GM23338 (cell line): ENCODE results near the gene COX6B1. TPM values are rescaled to one million over a fixed set of nuclear protein-coding genes. Genes with fewer than 3 reads are reported as not detected.

ENCODE experiments used
- ATAC-seq: fragments of 200-7000 bp; cut with Tn5 transposase; 3 replicates; pipeline ENCODE4 v1.9.1; 2020
- DNase-seq: peaks from one replicate; pipeline ENCODE4 v3.0.0-alpha.2; 2015; ENCODE audit warnings: low spot score
- H2AFZ ChIP-seq: fragments of 200-600 bp; sonication (generic); 2 replicates; pipeline ENCODE4 v1.8.0; 2016; ENCODE audit warnings: antibody characterized with exemption, mild to moderate bottlenecking, moderate library complexity
- H3F3A ChIP-seq: fragments of 200-600 bp; sonication (generic); replicated peaks from 2 replicates; pipeline ENCODE4 v1.8.0; 2017; ENCODE audit warnings: antibody characterized with exemption, mixed run types, low read depth
- H3K27ac ChIP-seq: fragments of 200-600 bp; sonication (generic); 2 replicates; pipeline ENCODE4 v1.6.1; 2016; ENCODE audit warnings: low read depth
- H3K27me3 ChIP-seq: fragments of 200-600 bp; sonication (generic); 2 replicates; pipeline ENCODE4 v1.8.0; 2016; ENCODE audit warnings: mild to moderate bottlenecking, mixed run types, moderate library complexity; ENCODE audit not compliant: insufficient read depth
- H3K36me3 ChIP-seq: fragments of 200-600 bp; sonication (generic); 2 replicates; pipeline ENCODE4 v1.8.0; 2016; ENCODE audit warnings: mild to moderate bottlenecking; ENCODE audit not compliant: insufficient read depth
- H3K4me1 ChIP-seq: fragments of 200-600 bp; sonication (generic); 2 replicates; pipeline ENCODE4 v1.8.0; 2016; ENCODE audit warnings: mild to moderate bottlenecking, moderate library complexity; ENCODE audit not compliant: insufficient read depth
- H3K4me2 ChIP-seq: fragments of 200-600 bp; sonication (generic); 2 replicates; pipeline ENCODE4 v1.7.1; 2017; ENCODE audit warnings: mixed run types
- H3K4me3 ChIP-seq: fragments of 200-600 bp; sonication (generic); 2 replicates; pipeline ENCODE4 v1.6.1; 2016; ENCODE audit warnings: mixed run types
- H3K79me2 ChIP-seq: fragments of 200-600 bp; sonication (generic); replicated peaks from 2 replicates; pipeline ENCODE4 v1.8.0; 2017; ENCODE audit warnings: mild to moderate bottlenecking; ENCODE audit not compliant: insufficient read depth
- H3K9me2 ChIP-seq: fragments of 200-600 bp; sonication (generic); 2 replicates; pipeline ENCODE4 v1.8.0; 2017; ENCODE audit not compliant: insufficient read depth
- H4K20me1 ChIP-seq: fragments of 200-600 bp; sonication (generic); replicated peaks from 2 replicates; pipeline ENCODE4 v1.8.0; 2017; ENCODE audit warnings: mild to moderate bottlenecking; ENCODE audit not compliant: insufficient read depth
- H3K27ac Mint-ChIP-seq: 2 replicates; pipeline ENCODE4 v1.8.0; 2020; ENCODE audit warnings: inconsistent platforms, mild to moderate bottlenecking, moderate library complexity, mixed read lengths
- H3K27me3 Mint-ChIP-seq: 3 replicates; pipeline ENCODE4 v1.8.0; 2022; ENCODE audit warnings: low read depth, mild to moderate bottlenecking, moderate library complexity, mixed read lengths, inconsistent platforms; ENCODE audit not compliant: insufficient read depth, poor library complexity
- H3K36me3 Mint-ChIP-seq: 3 replicates; pipeline ENCODE4 v1.8.0; 2021; ENCODE audit warnings: low read depth, mild to moderate bottlenecking, inconsistent platforms, moderate library complexity, mixed read lengths
- H3K4me1 Mint-ChIP-seq: 3 replicates; pipeline ENCODE4 v1.8.0; 2020; ENCODE audit warnings: mild to moderate bottlenecking, inconsistent platforms, mixed read lengths
- H3K4me3 Mint-ChIP-seq: 3 replicates; pipeline ENCODE4 v1.8.0; 2021; ENCODE audit warnings: moderate library complexity, mild to moderate bottlenecking, inconsistent platforms, mixed read lengths
- H3K9me3 Mint-ChIP-seq: 3 replicates; pipeline ENCODE4 v1.8.0; 2020; ENCODE audit warnings: moderate library complexity, mild to moderate bottlenecking, inconsistent platforms, mixed read lengths
- CREB1 ChIP-seq: fragments of 250-450 bp; sonication (Bioruptor Pico); IDR thresholded peaks from 2 replicates; pipeline ENCODE4 v1.5.0; 2020; ENCODE audit warnings: low read depth, mild to moderate bottlenecking, moderate library complexity
- EZH2 ChIP-seq: fragments of 200-600 bp; sonication (generic); IDR thresholded peaks from one replicate; pipeline ENCODE4 v1.8.0; 2017; ENCODE audit warnings: antibody characterized with exemption, mild to moderate bottlenecking, low read depth; ENCODE audit not compliant: unreplicated experiment
- EZH2phosphoT487 ChIP-seq: fragments of 200-600 bp; sonication (generic); IDR thresholded peaks from one replicate; pipeline ENCODE4 v1.8.1; 2018; ENCODE audit warnings: antibody characterized with exemption; ENCODE audit not compliant: unreplicated experiment
- JUNB ChIP-seq: IDR thresholded peaks from one replicate; pipeline ENCODE4 v1.6.1; 2016; ENCODE audit warnings: antibody characterized with exemption; ENCODE audit not compliant: unreplicated experiment
- NANOG ChIP-seq: IDR thresholded peaks from 2 replicates; pipeline ENCODE4 v1.6.1; 2016; ENCODE audit warnings: antibody characterized with exemption, borderline replicate concordance
- POLR2AphosphoS5 ChIP-seq: IDR thresholded peaks from 2 replicates; pipeline ENCODE4 v1.6.1; 2016; ENCODE audit warnings: antibody characterized with exemption, low read depth
- STAT1 ChIP-seq: IDR thresholded peaks from one replicate; pipeline ENCODE4 v1.6.1; 2016; ENCODE audit warnings: antibody characterized with exemption; ENCODE audit not compliant: unreplicated experiment
- ZNF114 ChIP-seq: fragments of 250-450 bp; sonication (Bioruptor Pico); IDR thresholded peaks from 2 replicates; pipeline ENCODE4 v1.5.0; 2020; ENCODE audit warnings: mild to moderate bottlenecking, moderate library complexity
- ZNF331 ChIP-seq: fragments of 250-450 bp; sonication (Bioruptor Pico); IDR thresholded peaks from 2 replicates; pipeline ENCODE4 v1.5.0; 2020; ENCODE audit warnings: low read depth, mild to moderate bottlenecking, moderate library complexity
- polyA plus RNA-seq: library from polyadenylated mRNA; unstranded; fragments of >200 nt; fragmentation: Nextera tagmentation; extraction: Ambion mirVana; gene quantifications from 2 replicates; pipeline ENCODE4 v1.2.1, GENCODE V29; 2016
- total RNA-seq: library from RNA; depleted of rRNA; stranded (reverse); fragments of >200 nt; shearing (Covaris generic); gene quantifications from 2 replicates; pipeline ENCODE4 v1.2.3, GENCODE V29; 2014
- TF ChIP-seq, protein P1 (sequence below): fragments of 250-450 bp; sonication (Bioruptor Pico); IDR thresholded peaks from 2 replicates; pipeline ENCODE4 v1.5.0; 2020; ENCODE audit warnings: mild to moderate bottlenecking, moderate library complexity
- TF ChIP-seq, protein P2 (sequence below), 2 experiments: fragments of 200-600 bp in 1 of 2; sonication (generic) in 1 of 2; conservative IDR thresholded peaks; 2 replicates each; pipeline versions ENCODE4 v1.5.1 to v1.6.1; 2016 to 2017; ENCODE audit warnings: antibody characterized with exemption in 2 of 2, low read depth in 2 of 2, mild to moderate bottlenecking in 2 of 2, moderate library complexity in 1 of 2
- TF ChIP-seq, protein P3 (sequence below): IDR thresholded peaks from one replicate; pipeline ENCODE4 v1.6.1; 2018; ENCODE audit warnings: antibody characterized with exemption; ENCODE audit not compliant: unreplicated experiment
- TF ChIP-seq, protein P4 (sequence below): IDR thresholded peaks from 2 replicates; pipeline ENCODE4 v1.6.1; 2016; ENCODE audit warnings: antibody characterized with exemption

Gene COX6B1
- total and polyA plus RNA-seq, 2 experiments from 2014 or later: 564 to 1,532 TPM

DNA sequence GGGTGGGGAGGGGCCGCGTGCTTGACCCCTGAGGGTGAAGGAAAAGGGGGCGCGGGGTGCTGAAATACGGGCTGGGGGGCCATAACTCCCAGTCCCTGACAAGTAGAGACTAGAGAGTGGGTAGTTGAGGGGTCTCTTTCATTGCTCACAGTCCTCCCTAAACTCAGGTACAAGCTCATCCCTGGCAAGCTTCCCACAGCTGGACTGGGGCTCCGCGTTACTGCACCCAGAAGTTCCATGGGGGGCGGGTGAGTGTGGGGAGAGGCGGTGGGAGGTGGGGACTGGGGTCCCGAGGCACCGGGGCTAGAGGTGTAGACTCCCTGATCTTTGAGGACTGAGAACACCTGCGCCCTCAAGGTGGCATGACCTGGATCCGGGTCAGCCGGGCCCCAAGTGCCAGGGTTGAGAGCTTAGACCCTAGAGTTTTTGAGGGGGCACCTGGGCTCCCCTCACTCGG lies 5.3 kb upstream of the COX6B1 start:
- peaks cover 37% of the 10 kb centered on the region for H3K4me1 Mint-ChIP-seq
- peak overlapping the region; percentile 96; the same call in 1 of the 2 replicates for H2AFZ ChIP-seq

More for the DNA sequence above, 5.3 kb upstream of the COX6B1 start:
- peak overlapping the region; percentile 78 for H3K4me3 ChIP-seq
- H3K4me2 ChIP-seq: peak overlapping the region; percentile 95
- H3K4me1 ChIP-seq: peaks cover 29% of the 10 kb centered on the region
- TF ChIP-seq, protein P1, sequence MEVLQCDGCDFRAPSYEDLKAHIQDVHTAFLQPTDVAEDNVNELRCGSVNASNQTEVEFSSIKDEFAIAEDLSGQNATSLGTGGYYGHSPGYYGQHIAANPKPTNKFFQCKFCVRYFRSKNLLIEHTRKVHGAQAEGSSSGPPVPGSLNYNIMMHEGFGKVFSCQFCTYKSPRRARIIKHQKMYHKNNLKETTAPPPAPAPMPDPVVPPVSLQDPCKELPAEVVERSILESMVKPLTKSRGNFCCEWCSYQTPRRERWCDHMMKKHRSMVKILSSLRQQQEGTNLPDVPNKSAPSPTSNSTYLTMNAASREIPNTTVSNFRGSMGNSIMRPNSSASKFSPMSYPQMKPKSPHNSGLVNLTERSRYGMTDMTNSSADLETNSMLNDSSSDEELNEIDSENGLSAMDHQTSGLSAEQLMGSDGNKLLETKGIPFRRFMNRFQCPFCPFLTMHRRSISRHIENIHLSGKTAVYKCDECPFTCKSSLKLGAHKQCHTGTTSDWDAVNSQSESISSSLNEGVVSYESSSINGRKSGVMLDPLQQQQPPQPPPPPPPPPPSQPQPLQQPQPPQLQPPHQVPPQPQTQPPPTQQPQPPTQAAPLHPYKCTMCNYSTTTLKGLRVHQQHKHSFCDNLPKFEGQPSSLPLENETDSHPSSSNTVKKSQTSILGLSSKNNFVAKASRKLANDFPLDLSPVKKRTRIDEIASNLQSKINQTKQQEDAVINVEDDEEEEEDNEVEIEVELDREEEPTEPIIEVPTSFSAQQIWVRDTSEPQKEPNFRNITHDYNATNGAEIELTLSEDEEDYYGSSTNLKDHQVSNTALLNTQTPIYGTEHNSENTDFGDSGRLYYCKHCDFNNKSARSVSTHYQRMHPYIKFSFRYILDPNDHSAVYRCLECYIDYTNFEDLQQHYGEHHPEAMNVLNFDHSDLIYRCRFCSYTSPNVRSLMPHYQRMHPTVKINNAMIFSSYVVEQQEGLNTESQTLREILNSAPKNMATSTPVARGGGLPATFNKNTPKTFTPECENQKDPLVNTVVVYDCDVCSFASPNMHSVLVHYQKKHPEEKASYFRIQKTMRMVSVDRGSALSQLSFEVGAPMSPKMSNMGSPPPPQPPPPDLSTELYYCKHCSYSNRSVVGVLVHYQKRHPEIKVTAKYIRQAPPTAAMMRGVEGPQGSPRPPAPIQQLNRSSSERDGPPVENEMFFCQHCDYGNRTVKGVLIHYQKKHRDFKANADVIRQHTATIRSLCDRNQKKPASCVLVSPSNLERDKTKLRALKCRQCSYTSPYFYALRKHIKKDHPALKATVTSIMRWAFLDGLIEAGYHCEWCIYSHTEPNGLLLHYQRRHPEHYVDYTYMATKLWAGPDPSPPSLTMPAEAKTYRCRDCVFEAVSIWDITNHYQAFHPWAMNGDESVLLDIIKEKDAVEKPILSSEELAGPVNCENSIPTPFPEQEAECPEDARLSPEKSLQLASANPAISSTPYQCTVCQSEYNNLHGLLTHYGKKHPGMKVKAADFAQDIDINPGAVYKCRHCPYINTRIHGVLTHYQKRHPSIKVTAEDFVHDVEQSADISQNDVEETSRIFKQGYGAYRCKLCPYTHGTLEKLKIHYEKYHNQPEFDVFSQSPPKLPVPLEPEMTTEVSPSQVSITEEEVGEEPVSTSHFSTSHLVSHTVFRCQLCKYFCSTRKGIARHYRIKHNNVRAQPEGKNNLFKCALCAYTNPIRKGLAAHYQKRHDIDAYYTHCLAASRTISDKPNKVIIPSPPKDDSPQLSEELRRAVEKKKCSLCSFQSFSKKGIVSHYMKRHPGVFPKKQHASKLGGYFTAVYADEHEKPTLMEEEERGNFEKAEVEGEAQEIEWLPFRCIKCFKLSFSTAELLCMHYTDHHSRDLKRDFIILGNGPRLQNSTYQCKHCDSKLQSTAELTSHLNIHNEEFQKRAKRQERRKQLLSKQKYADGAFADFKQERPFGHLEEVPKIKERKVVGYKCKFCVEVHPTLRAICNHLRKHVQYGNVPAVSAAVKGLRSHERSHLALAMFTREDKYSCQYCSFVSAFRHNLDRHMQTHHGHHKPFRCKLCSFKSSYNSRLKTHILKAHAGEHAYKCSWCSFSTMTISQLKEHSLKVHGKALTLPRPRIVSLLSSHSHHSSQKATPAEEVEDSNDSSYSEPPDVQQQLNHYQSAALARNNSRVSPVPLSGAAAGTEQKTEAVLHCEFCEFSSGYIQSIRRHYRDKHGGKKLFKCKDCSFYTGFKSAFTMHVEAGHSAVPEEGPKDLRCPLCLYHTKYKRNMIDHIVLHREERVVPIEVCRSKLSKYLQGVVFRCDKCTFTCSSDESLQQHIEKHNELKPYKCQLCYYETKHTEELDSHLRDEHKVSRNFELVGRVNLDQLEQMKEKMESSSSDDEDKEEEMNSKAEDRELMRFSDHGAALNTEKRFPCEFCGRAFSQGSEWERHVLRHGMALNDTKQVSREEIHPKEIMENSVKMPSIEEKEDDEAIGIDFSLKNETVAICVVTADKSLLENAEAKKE (CRISPR knock-in tag): no peak
- TF ChIP-seq EZH2 (no peak), JUNB (no peak), POLR2AphosphoS5 (no peak), ZNF114 (CRISPR knock-in tag) (no peak), ZNF331 (CRISPR knock-in tag) (no peak), CREB1 (CRISPR knock-in tag) (no peak), EZH2phosphoT487 (no peak), NANOG (no peak), STAT1 (no peak)
- TF ChIP-seq, protein P2, sequence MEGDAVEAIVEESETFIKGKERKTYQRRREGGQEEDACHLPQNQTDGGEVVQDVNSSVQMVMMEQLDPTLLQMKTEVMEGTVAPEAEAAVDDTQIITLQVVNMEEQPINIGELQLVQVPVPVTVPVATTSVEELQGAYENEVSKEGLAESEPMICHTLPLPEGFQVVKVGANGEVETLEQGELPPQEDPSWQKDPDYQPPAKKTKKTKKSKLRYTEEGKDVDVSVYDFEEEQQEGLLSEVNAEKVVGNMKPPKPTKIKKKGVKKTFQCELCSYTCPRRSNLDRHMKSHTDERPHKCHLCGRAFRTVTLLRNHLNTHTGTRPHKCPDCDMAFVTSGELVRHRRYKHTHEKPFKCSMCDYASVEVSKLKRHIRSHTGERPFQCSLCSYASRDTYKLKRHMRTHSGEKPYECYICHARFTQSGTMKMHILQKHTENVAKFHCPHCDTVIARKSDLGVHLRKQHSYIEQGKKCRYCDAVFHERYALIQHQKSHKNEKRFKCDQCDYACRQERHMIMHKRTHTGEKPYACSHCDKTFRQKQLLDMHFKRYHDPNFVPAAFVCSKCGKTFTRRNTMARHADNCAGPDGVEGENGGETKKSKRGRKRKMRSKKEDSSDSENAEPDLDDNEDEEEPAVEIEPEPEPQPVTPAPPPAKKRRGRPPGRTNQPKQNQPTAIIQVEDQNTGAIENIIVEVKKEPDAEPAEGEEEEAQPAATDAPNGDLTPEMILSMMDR (conservative IDR thresholded peaks at IDR 0.05; ENCODE audit: low read depth in 2 of 2): no peak
- TF ChIP-seq, protein P3, sequence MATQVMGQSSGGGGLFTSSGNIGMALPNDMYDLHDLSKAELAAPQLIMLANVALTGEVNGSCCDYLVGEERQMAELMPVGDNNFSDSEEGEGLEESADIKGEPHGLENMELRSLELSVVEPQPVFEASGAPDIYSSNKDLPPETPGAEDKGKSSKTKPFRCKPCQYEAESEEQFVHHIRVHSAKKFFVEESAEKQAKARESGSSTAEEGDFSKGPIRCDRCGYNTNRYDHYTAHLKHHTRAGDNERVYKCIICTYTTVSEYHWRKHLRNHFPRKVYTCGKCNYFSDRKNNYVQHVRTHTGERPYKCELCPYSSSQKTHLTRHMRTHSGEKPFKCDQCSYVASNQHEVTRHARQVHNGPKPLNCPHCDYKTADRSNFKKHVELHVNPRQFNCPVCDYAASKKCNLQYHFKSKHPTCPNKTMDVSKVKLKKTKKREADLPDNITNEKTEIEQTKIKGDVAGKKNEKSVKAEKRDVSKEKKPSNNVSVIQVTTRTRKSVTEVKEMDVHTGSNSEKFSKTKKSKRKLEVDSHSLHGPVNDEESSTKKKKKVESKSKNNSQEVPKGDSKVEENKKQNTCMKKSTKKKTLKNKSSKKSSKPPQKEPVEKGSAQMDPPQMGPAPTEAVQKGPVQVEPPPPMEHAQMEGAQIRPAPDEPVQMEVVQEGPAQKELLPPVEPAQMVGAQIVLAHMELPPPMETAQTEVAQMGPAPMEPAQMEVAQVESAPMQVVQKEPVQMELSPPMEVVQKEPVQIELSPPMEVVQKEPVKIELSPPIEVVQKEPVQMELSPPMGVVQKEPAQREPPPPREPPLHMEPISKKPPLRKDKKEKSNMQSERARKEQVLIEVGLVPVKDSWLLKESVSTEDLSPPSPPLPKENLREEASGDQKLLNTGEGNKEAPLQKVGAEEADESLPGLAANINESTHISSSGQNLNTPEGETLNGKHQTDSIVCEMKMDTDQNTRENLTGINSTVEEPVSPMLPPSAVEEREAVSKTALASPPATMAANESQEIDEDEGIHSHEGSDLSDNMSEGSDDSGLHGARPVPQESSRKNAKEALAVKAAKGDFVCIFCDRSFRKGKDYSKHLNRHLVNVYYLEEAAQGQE: no peak
- TF ChIP-seq, protein P4, sequence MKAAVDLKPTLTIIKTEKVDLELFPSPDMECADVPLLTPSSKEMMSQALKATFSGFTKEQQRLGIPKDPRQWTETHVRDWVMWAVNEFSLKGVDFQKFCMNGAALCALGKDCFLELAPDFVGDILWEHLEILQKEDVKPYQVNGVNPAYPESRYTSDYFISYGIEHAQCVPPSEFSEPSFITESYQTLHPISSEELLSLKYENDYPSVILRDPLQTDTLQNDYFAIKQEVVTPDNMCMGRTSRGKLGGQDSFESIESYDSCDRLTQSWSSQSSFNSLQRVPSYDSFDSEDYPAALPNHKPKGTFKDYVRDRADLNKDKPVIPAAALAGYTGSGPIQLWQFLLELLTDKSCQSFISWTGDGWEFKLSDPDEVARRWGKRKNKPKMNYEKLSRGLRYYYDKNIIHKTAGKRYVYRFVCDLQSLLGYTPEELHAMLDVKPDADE: no peak
- no peak overlapping the region for H3K27ac ChIP-seq
- H4K20me1 ChIP-seq: no peaks in the 10 kb centered on the region
- H3K79me2 ChIP-seq: no peaks in the 10 kb centered on the region
- H3K27ac Mint-ChIP-seq: no peak overlapping the region
- peaks cover 4% of the 10 kb centered on the region; the same call in 2 of the 3 replicates for H3K36me3 Mint-ChIP-seq
- H3F3A ChIP-seq: 0 out of 2 replicates have a peak, but pooled peaks cover 15% of the 10 kb centered on the region
- DNase-seq (peak; percentile 28), ATAC-seq (no peak)
- no peaks in the 10 kb centered on the region for H3K36me3 ChIP-seq
- no peaks in the 10 kb centered on the region for H3K9me2 ChIP-seq
- H3K4me3 Mint-ChIP-seq: peak overlapping the region; percentile 83
- H3K27me3 ChIP-seq: peaks cover 27% of the 10 kb centered on the region; the same call in 1 of the 2 replicates
- peaks cover 22% of the 10 kb centered on the region for H3K27me3 Mint-ChIP-seq
- H3K9me3 Mint-ChIP-seq: no peaks in the 10 kb centered on the region; the same call in 1 of the 3 replicates
